Endothelial cell of umbilical vein (primary cell): ENCODE measurements around the gene COL1A1.

Experiments
- EZH2 ChIP-seq: IDR thresholded peaks from 2 replicates; pipeline ENCODE4 v1.6.1; 2012; ENCODE audit warnings: borderline replicate concordance, low read depth, mild to moderate bottlenecking, moderate library complexity, low read length, inconsistent platforms; ENCODE audit not compliant: severe bottlenecking
- MYC ChIP-seq: IDR thresholded peaks from one replicate; pipeline ENCODE4 v1.6.1; 2011; ENCODE audit warnings: mild to moderate bottlenecking, low read depth, low read length
- POLR2A ChIP-seq: IDR thresholded peaks from 2 replicates; pipeline ENCODE4 v1.6.1; 2012; ENCODE audit warnings: low read depth, mild to moderate bottlenecking, control low read depth, low read length
- POLR2AphosphoS5 ChIP-seq: IDR thresholded peaks from 2 replicates; pipeline ENCODE4 v1.6.1; 2012; ENCODE audit warnings: low read depth, mild to moderate bottlenecking, control low read depth, low read length, moderate library complexity; ENCODE audit not compliant: insufficient read depth
- TF ChIP-seq, protein P1 (sequence below), 2 donors: IDR thresholded peaks; 1 replicate in 1 of 2; 2 replicates in 1 of 2; pipeline ENCODE4 v1.5.1; 2011; ENCODE audit warnings: low read length in 2 of 2, mild to moderate bottlenecking in 2 of 2, moderate library complexity in 2 of 2, control low read depth in 1 of 2, inconsistent platforms in 1 of 2, low read depth in 1 of 2; ENCODE audit not compliant: insufficient read depth in 1 of 2; ENCODE audit errors: extremely low read depth in 1 of 2
- TF ChIP-seq, protein P2 (sequence below): IDR thresholded peaks from 2 replicates; pipeline ENCODE4 v1.6.1; 2011; ENCODE audit not compliant: insufficient read depth, insufficient read length

DNA sequence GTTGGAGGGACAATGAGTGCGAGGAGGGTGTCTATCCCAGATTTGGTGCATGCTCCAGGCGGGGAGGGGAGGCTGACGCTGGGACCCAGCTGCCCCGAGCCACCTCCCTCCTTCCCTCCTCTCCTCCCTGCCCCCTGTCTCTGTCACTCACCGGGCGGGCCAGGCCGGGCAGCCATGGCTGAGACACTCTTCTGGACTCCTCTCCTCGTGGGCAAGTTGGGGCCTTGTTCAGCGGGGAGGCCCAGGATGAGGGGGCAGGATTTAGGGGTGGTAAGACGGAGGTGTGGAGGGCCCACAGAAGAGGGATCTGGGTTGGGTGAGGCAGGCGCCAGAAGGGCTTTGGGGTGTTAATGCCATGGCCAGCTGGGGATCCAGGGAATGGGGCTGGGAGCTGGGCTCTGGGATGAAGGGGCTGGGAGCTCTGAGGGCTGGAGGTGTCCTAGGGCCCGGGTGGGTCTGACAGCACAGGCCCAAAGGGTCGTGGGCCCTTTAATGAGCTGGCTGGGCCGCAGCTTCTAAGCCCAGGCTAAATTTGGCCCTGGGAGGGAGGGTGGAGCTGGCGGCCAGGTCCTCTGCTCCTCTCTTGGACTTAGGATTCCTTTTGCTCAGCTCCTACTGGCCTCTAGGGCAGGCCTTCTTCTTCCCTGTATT, 35.4 kb downstream of the COL1A1 start, which contains the start of gene SGCA:
- TF ChIP-seq MYC (no peak), POLR2A (no peak), POLR2AphosphoS5 (no peak), EZH2 (no peak)
- TF ChIP-seq, protein P1, sequence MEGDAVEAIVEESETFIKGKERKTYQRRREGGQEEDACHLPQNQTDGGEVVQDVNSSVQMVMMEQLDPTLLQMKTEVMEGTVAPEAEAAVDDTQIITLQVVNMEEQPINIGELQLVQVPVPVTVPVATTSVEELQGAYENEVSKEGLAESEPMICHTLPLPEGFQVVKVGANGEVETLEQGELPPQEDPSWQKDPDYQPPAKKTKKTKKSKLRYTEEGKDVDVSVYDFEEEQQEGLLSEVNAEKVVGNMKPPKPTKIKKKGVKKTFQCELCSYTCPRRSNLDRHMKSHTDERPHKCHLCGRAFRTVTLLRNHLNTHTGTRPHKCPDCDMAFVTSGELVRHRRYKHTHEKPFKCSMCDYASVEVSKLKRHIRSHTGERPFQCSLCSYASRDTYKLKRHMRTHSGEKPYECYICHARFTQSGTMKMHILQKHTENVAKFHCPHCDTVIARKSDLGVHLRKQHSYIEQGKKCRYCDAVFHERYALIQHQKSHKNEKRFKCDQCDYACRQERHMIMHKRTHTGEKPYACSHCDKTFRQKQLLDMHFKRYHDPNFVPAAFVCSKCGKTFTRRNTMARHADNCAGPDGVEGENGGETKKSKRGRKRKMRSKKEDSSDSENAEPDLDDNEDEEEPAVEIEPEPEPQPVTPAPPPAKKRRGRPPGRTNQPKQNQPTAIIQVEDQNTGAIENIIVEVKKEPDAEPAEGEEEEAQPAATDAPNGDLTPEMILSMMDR (IDR thresholded peaks at IDR 0.05; ENCODE audit: extremely low read depth in 1 of 2, insufficient read depth in 1 of 2, low read depth in 1 of 2, low read length in 2 of 2) = no peak
- TF ChIP-seq, protein P2, sequence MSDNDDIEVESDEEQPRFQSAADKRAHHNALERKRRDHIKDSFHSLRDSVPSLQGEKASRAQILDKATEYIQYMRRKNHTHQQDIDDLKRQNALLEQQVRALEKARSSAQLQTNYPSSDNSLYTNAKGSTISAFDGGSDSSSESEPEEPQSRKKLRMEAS = no peak
